H9 (cell line): Measurements from ENCODE around the gene FUT2. TPM values are rescaled to one million over a fixed set of nuclear protein-coding genes. Genes with fewer than 3 reads are reported as not detected.

Experiments used
- DNase-seq: peaks from one replicate; pipeline ENCODE4 v3.0.0-alpha.2; 2017
- H2AFZ ChIP-seq: one replicate; pipeline ENCODE4 v1.6.1; 2013; ENCODE audit warnings: mild to moderate bottlenecking, low read length, control low read depth, moderate library complexity
- H2AK5ac ChIP-seq: 2 replicates; pipeline ENCODE4 v1.6.1; 2013; ENCODE audit warnings: low read length, control low read depth, mixed read lengths; ENCODE audit not compliant: insufficient read length
- H2BK120ac ChIP-seq: one replicate; pipeline ENCODE4 v1.6.1; 2013; ENCODE audit warnings: low read depth, mild to moderate bottlenecking, low read length, control low read depth, inconsistent platforms; ENCODE audit not compliant: poor library complexity, severe bottlenecking
- H2BK12ac ChIP-seq: 2 replicates; pipeline ENCODE4 v1.6.1; 2013; ENCODE audit warnings: low read length, control low read depth, mixed read lengths, low read depth; ENCODE audit not compliant: insufficient read length
- H2BK15ac ChIP-seq: 2 replicates; pipeline ENCODE4 v1.6.1; 2013; ENCODE audit warnings: low read depth, low read length, control low read depth
- H2BK20ac ChIP-seq: one replicate; pipeline ENCODE4 v1.6.1; 2013; ENCODE audit warnings: low read depth, mild to moderate bottlenecking, low read length, control low read depth, inconsistent platforms; ENCODE audit not compliant: poor library complexity, severe bottlenecking
- H2BK5ac ChIP-seq: 2 replicates; pipeline ENCODE4 v1.6.1; 2013; ENCODE audit warnings: low read length, control low read depth, mixed read lengths; ENCODE audit not compliant: insufficient read length
- H3K14ac ChIP-seq: 2 replicates; pipeline ENCODE4 v1.6.1; 2013; ENCODE audit warnings: low read length, control low read depth; ENCODE audit not compliant: insufficient read depth
- H3K18ac ChIP-seq: 2 replicates; pipeline ENCODE4 v1.6.1; 2013; ENCODE audit warnings: low read depth, mild to moderate bottlenecking, mixed read lengths, low read length, control low read depth; ENCODE audit not compliant: insufficient read length
- H3K23ac ChIP-seq: 2 replicates; pipeline ENCODE4 v1.6.1; 2013; ENCODE audit warnings: low read length, control low read depth, mixed read lengths, low read depth; ENCODE audit not compliant: insufficient read length
- H3K23me2 ChIP-seq: 2 replicates; pipeline ENCODE4 v1.6.1; 2013; ENCODE audit warnings: low read depth, mild to moderate bottlenecking, mixed read lengths, low read length, control low read depth; ENCODE audit not compliant: insufficient read length, poor library complexity, severe bottlenecking
- H3K27ac ChIP-seq: 2 replicates; pipeline ENCODE4 v1.5.1; 2013; ENCODE audit warnings: low read length, control low read depth, mixed read lengths, low read depth; ENCODE audit not compliant: insufficient read length
- H3K27me3 ChIP-seq: 2 replicates; pipeline ENCODE4 v1.6.1; 2013; ENCODE audit warnings: low read length, control low read depth, inconsistent platforms; ENCODE audit not compliant: insufficient read depth
- H3K4ac ChIP-seq: 2 replicates; pipeline ENCODE4 v1.6.1; 2013; ENCODE audit warnings: low read depth, mild to moderate bottlenecking, control low read depth, inconsistent platforms, low read length, moderate library complexity
- H3K4me1 ChIP-seq: 2 replicates; pipeline ENCODE4 v1.6.1; 2013; ENCODE audit warnings: low read length, control low read depth, inconsistent platforms; ENCODE audit not compliant: insufficient read depth
- H3K4me2 ChIP-seq: 2 replicates; pipeline ENCODE4 v1.6.1; 2013; ENCODE audit warnings: low read length, control low read depth, mixed read lengths; ENCODE audit not compliant: insufficient read length, insufficient read depth
- H3K56ac ChIP-seq: 2 replicates; pipeline ENCODE4 v1.6.1; 2013; ENCODE audit warnings: low read depth, mild to moderate bottlenecking, mixed read lengths, low read length, control low read depth; ENCODE audit not compliant: insufficient read length
- H3K79me1 ChIP-seq: 2 replicates; pipeline ENCODE4 v1.6.1; 2013; ENCODE audit warnings: low read depth, mild to moderate bottlenecking, moderate library complexity, low read length, control low read depth, inconsistent platforms; ENCODE audit not compliant: insufficient read depth, poor library complexity, severe bottlenecking
- H3K79me2 ChIP-seq: 2 replicates; pipeline ENCODE4 v1.6.1; 2013; ENCODE audit warnings: low read length, control low read depth, inconsistent platforms; ENCODE audit not compliant: insufficient read depth
- H3K9ac ChIP-seq: 2 replicates; pipeline ENCODE4 v1.6.1; 2013; ENCODE audit warnings: low read length, control low read depth, mixed read lengths; ENCODE audit not compliant: insufficient read length; ENCODE audit errors: extremely low read depth
- H3K9me3 ChIP-seq: one replicate; pipeline ENCODE4 v1.6.1; 2013; ENCODE audit warnings: low read depth, low read length, inconsistent platforms; ENCODE audit not compliant: control insufficient read depth
- H3T11ph ChIP-seq: one replicate; pipeline ENCODE4 v1.6.1; 2013; ENCODE audit warnings: mild to moderate bottlenecking, low read length, control low read depth, inconsistent platforms
- H4K20me1 ChIP-seq: one replicate; pipeline ENCODE4 v1.6.1; 2013; ENCODE audit not compliant: control insufficient read depth, insufficient read length, insufficient read depth
- H4K5ac ChIP-seq: 2 replicates; pipeline ENCODE4 v1.6.1; 2013; ENCODE audit warnings: low read depth, mild to moderate bottlenecking, mixed read lengths, low read length, control low read depth; ENCODE audit not compliant: insufficient read length
- H4K8ac ChIP-seq: replicated peaks from 2 replicates; pipeline ENCODE4 v1.6.1; 2013; ENCODE audit warnings: low read length, control low read depth, mixed read lengths, low read depth; ENCODE audit not compliant: insufficient read length
- H4K91ac ChIP-seq: 2 replicates; pipeline ENCODE4 v1.6.1; 2013; ENCODE audit warnings: low read depth, mild to moderate bottlenecking, moderate library complexity, mixed read lengths, low read length, control low read depth; ENCODE audit not compliant: insufficient read length
- H3K27ac Mint-ChIP-seq, 3 experiments: 2 replicates in 2 of 3; 3 replicates in 1 of 3; pipeline ENCODE4 v1.8.0; 2020 to 2021; ENCODE audit warnings: mixed read lengths in 3 of 3, mild to moderate bottlenecking in 1 of 3, moderate library complexity in 1 of 3
- H3K27me3 Mint-ChIP-seq: 2 replicates; pipeline ENCODE4 v1.8.0; 2021; ENCODE audit warnings: low read depth, mild to moderate bottlenecking, moderate library complexity, mixed read lengths
- H3K36me3 Mint-ChIP-seq, 3 experiments: 2 replicates in 2 of 3; 3 replicates in 1 of 3; pipeline ENCODE4 v1.8.0; 2020 to 2021; ENCODE audit warnings: low read depth in 3 of 3, mixed read lengths in 3 of 3; ENCODE audit not compliant: insufficient read depth in 1 of 3
- H3K4me1 Mint-ChIP-seq, 2 experiments: 2 replicates each; pipeline ENCODE4 v1.8.0; 2020; ENCODE audit warnings: mixed read lengths in 2 of 2
- H3K4me3 Mint-ChIP-seq, 2 experiments: 2 replicates in 1 of 2; 3 replicates in 1 of 2; pipeline ENCODE4 v1.8.0; 2020 to 2021; ENCODE audit warnings: mild to moderate bottlenecking in 2 of 2, mixed read lengths in 2 of 2, moderate library complexity in 1 of 2
- H3K9me3 Mint-ChIP-seq, 2 experiments: 2 replicates in 1 of 2; 3 replicates in 1 of 2; pipeline ENCODE4 v1.8.0; 2020; ENCODE audit warnings: mild to moderate bottlenecking in 2 of 2, mixed read lengths in 2 of 2, moderate library complexity in 1 of 2
- WGBS: extraction: QIAGEN DNeasy Blood & Tissue Kit; methylation state at CpG from one replicate; pipeline ENCODE4 v1.1.7; 2013; ENCODE audit warnings: missing lambda C conversion rate, low lambda C conversion rate, mixed read lengths; ENCODE audit not compliant: insufficient read length; ENCODE audit errors: extremely low coverage; 5-methylcytosine and 5-hydroxymethylcytosine counted together
- total RNA-seq: library from RNA; stranded (reverse); gene quantifications from 2 replicates; pipeline ENCODE4 v1.2.1, GENCODE V29; 2021
- TF ChIP-seq, protein P1 (sequence below): fragments of 200-600 bp; sonication (generic); conservative IDR thresholded peaks from 3 replicates; pipeline ENCODE4 v1.8.0; 2021; ENCODE audit warnings: antibody characterized with exemption, mild to moderate bottlenecking

FUT2 gene
- total RNA-seq, 1 experiment from 2014 or later, result 11.4 TPM

DNA sequence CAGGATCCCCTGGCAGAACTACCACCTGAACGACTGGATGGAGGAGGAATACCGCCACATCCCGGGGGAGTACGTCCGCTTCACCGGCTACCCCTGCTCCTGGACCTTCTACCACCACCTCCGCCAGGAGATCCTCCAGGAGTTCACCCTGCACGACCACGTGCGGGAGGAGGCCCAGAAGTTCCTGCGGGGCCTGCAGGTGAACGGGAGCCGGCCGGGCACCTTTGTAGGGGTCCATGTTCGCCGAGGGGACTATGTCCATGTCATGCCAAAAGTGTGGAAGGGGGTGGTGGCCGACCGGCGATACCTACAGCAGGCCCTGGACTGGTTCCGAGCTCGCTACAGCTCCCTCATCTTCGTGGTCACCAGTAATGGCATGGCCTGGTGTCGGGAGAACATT, 7.5 kb downstream of the FUT2 start:
- H3K9me3 Mint-ChIP-seq, result peaks cover 2 to 4% of the 10 kb centered on the region in 2 experiments; a peak in 3 of 5 replicates
- TF ChIP-seq, protein P1, sequence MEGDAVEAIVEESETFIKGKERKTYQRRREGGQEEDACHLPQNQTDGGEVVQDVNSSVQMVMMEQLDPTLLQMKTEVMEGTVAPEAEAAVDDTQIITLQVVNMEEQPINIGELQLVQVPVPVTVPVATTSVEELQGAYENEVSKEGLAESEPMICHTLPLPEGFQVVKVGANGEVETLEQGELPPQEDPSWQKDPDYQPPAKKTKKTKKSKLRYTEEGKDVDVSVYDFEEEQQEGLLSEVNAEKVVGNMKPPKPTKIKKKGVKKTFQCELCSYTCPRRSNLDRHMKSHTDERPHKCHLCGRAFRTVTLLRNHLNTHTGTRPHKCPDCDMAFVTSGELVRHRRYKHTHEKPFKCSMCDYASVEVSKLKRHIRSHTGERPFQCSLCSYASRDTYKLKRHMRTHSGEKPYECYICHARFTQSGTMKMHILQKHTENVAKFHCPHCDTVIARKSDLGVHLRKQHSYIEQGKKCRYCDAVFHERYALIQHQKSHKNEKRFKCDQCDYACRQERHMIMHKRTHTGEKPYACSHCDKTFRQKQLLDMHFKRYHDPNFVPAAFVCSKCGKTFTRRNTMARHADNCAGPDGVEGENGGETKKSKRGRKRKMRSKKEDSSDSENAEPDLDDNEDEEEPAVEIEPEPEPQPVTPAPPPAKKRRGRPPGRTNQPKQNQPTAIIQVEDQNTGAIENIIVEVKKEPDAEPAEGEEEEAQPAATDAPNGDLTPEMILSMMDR, result no peak
- H3K9ac ChIP-seq, result no peak overlapping the region
- no peak overlapping the region for H2AFZ ChIP-seq
- WGBS, result no CpG with 5 or more reads among the region's 23 CpGs
- no peak overlapping the region for H4K8ac ChIP-seq
- peaks cover 2 to 7% of the 10 kb centered on the region in 2 experiments for H3K4me1 Mint-ChIP-seq
- H2BK20ac ChIP-seq, result no peak overlapping the region
- H3K79me1 ChIP-seq, result no peaks in the 10 kb centered on the region
- no peak overlapping the region for H3T11ph ChIP-seq
- H3K4me3 Mint-ChIP-seq, result no peak overlapping the region
- no peak overlapping the region for H3K27ac Mint-ChIP-seq
- no peak overlapping the region for H2AK5ac ChIP-seq
- H3K27ac ChIP-seq, result no peak overlapping the region
- H2BK15ac ChIP-seq, result no peak overlapping the region
- H3K23me2 ChIP-seq, result no peaks in the 10 kb centered on the region
- no peak overlapping the region for H4K5ac ChIP-seq
- H3K4me2 ChIP-seq, result no peak overlapping the region
- no peak overlapping the region for H3K23ac ChIP-seq
- no peak overlapping the region for H3K18ac ChIP-seq
- H4K20me1 ChIP-seq, result no peaks in the 10 kb centered on the region
- no peaks in the 10 kb centered on the region for H3K4me1 ChIP-seq
- H3K36me3 Mint-ChIP-seq, result peaks cover 24 to 37% (median 33%) of the 10 kb centered on the region in 3 experiments
- H3K27me3 Mint-ChIP-seq, result no peaks in the 10 kb centered on the region
- no peak overlapping the region for H2BK5ac ChIP-seq
- no peak overlapping the region for H2BK120ac ChIP-seq
- H3K9me3 ChIP-seq, result no peaks in the 10 kb centered on the region
- H2BK12ac ChIP-seq, result no peak overlapping the region
- no peak overlapping the region for H3K4ac ChIP-seq
- no peak overlapping the region for H3K56ac ChIP-seq
- no peak overlapping the region for H3K14ac ChIP-seq
- H3K27me3 ChIP-seq, result no peaks in the 10 kb centered on the region
- no peak overlapping the region for H4K91ac ChIP-seq
- no peak for DNase-seq
- H3K79me2 ChIP-seq, result no peaks in the 10 kb centered on the region
